Measurements from ENCODE around the gene BIVM.

GRCh38 chr13:102836471-102836870, 37.6 kb downstream of the BIVM start:
- no peak for TF ChIP-seq CTCF (IDR thresholded peaks at IDR 0.05; ENCODE audit: borderline replicate concordance, extremely low read depth, low read length, poor library complexity, severe bottlenecking)
- no peak for TF ChIP-seq EZH2 (IDR thresholded peaks at IDR 0.05; ENCODE audit: borderline replicate concordance, low read depth, low read length, severe bottlenecking)

All from DND-41 (cell line).